SKM-1 treated with dmso at 0.1 percent for 144 hours (cell line): ENCODE results near the gene SLC25A10.
A peak's percentile ranks its signal among the peaks of the same experiment; 100 is the strongest.

Experiments used
- DNase-seq: peaks from one replicate; lab custom pipeline; 2025; ENCODE audit not compliant: unreplicated experiment; lab: John Stamatoyannopoulos, UW

SLC25A10 gene

DNA sequence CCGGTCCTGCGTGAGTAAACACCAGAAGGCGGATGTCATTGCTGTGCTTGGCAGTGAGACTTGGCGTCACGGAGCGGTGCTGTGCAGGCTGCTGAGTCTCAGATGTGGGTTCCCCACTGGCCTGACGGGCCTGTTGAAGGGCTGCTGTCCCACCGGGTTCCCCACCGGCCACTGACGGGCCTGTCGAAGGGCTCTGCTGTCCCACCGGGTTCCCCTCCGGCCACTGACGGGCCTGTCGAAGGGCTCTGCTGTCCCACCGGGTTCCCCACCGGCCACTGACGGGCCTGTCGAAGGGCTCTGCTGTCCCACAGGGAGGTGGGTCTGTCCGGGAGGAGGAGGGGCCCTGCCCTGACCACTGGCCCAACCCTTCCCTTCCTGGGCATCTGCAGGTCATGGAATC lies 25.5 kb upstream of the SLC25A10 start:
- DNase-seq: no peak

DNA sequence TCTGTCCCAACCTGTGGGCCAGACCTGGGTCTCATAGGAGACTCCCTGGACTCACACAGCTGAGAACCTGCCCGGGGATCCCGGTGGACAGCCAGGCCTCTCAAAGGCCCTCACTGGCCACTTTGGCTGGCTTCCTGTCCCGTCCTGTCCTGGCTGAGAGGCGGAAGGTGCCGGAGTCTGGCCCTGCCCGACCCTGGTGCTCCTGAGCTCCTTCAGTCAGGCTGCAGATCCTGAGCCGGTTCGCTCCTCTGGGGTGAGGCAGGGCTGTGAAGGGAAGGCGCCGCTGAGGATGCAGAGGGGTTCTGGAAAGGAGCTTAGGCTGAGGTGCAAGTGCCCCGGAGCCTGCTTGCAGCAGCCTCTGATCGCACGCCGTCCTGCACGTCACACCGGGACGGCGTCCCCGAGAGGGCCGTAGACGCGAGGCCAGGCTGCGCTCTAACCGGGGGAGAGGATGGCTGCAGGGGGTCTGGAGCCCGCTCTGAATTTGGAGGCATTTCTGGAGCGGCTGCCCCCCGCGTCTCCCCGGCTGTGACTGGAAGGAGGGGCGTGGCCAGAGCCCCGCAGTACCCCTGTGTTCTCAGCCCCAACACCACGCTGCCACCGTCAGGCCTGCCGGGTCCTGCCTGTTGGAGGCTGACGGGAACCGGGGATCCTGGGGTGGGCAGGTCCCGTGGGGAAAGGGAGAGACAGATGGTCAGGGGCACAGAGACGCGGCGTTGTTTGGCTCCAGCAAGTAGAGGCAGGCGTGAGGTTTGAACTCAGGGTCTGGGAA lies 24.1 kb upstream of the SLC25A10 start:
- DNase-seq: no peak

DNA sequence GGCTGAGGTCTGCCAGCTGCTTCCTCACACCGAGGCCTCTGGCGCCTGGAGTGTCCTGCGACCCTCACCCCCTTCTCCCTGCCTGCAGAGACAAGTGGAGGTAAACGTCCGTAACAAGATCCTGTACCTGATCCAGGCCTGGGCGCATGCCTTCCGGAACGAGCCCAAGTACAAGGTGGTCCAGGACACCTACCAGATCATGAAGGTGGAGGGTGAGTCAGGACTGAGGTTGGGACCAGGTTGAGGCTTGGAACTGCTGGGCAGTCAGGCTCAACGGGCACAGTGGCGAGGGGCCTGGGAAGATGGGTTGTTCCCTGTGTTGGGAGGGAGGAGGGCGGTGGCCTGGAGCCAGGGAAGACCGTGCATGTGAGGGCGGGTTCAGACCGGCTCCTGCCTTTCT lies 23.5 kb upstream of the SLC25A10 start:
- no peak for DNase-seq

DNA sequence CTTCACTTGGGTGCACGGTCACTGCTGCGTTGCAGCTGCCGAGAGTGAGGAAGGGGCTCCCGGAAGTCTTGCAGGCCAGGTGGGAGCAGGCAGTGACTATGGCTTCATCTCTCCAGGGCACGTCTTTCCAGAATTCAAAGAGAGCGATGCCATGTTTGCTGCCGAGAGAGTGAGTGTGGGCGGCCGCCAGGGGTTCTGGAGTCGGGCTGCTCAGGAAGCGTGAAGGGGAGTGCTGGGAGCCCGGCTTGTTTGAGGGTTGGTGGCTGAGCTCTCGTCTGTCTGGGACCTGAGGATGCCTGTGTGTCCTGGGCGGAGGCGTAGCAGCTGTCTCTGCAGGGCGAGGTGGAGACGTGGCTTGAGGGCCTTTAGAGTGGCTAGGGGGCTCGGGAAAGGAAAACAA lies 22.0 kb upstream of the SLC25A10 start:
- DNase-seq: no peak

DNA sequence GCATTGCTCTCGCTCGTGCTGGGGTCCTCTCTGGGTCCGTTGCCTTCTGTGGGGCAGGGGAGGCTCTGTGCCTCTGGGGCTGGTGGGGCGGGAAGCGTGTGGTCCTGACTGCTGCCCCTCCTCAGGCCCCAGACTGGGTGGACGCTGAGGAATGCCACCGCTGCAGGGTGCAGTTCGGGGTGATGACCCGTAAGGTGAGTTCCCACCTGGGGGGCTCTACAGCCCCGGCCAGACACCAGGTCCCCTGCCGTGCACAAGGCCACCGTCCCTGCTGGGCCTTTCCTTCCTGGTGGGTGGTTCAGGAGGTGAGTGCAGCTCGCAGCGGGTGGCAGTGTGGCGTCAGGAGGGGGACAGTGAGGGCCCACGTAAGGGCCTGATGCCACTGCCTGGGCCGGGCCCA lies 21.5 kb upstream of the SLC25A10 start:
- DNase-seq: no peak

DNA sequence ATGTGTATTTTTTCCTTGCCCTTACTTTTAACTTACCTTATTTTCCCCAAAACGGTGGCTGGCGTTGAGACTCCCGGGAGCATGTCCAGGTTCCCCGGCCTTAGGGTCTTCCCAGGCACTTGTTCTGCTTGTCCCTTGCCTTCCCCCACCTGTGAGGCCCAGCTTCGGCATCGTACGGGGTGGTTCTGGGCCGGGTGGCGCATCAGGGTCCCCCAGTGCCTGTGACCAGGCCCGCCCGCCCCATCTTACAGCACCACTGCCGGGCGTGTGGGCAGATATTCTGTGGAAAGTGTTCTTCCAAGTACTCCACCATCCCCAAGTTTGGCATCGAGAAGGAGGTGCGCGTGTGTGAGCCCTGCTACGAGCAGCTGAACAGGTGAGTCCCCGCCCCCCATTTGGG lies 20.9 kb upstream of the SLC25A10 start:
- no peak for DNase-seq

DNA sequence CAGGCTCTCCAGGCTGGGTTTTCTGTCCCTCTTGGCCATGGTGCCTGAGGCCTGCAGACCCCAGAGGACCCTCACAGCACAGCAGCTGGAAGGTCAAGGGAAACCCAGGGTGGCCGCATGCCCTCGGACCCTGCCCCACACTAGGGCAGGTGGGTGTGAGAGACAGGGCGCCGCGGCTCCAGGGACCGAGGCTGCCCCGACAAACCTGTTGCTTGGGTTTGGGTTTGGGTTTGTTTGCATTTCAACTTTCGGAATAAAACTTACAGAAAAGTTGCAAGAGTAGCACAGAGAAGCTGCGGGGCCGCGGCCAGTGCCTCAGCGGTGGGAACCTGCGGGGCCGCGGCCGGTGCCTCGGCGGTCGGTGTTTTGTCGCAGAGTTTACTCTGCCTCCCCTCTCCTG lies 20.5 kb upstream of the SLC25A10 start:
- DNase-seq: no peak

DNA sequence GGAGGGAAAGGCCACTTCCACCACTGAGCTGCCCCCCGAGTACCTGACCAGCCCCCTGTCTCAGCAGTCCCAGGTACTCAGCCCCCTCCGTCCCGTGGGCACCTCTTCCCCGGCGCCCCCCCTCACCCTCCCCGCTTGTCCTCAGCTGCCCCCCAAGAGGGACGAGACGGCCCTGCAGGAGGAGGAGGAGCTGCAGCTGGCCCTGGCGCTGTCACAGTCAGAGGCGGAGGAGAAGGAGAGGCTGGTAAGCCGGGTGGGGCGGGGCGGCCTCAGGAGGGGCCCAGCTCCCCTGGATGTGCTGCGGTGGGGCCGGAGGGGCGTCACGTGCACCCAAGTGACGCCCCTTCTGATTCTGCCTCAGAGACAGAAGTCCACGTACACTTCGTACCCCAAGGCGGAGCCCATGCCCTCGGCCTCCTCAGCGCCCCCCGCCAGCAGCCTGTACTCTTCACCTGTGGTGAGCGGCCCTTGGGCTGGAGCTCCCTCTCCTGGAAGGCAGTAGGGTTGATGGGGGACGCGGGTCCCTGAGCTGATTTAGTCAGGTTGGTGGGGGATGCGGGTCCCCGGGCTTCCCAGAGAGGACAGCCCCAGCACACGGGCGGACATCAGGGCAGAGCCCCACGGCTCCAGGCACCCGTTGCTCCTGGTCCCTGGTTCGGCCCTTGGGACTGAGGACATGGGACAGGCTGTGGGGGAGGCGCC lies 18.4 kb upstream of the SLC25A10 start:
- no peak for DNase-seq

DNA sequence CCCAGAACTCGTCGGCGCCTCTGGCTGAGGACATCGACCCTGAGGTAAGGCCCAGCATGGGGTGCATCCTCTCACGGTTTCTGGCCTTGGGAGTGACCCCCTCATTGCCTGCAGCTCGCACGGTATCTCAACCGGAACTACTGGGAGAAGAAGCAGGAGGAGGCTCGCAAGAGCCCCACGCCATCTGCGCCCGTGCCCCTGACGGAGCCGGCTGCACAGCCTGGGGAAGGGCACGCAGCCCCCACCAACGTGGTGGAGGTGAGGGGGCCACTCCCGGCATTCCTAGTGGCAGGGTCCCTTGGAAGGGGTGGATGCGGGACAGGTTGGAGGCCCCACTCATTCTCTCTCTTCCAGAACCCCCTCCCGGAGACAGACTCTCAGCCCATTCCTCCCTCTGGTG lies 17.3 kb upstream of the SLC25A10 start:
- no peak for DNase-seq

DNA sequence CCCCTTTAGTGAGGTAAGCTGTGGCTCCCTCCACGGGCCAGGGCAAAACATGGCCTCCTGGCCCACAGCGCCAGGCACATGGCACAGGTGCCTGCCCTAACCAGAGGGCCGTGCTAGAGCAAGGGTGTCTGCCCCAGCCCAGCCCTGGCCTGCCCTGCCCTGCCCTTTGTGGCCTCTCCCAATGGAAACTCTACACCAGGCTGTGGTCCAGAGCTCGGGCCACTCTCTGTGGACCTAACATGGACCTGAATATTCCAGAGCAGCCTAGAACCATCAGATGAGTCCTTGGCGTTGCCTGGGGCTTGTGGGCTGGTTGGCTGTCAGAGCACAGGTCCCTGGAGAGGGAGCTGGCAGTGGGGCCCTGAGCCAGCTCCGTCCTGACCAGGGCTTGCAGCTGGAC lies 16.9 kb upstream of the SLC25A10 start:
- DNase-seq: no peak

DNA sequence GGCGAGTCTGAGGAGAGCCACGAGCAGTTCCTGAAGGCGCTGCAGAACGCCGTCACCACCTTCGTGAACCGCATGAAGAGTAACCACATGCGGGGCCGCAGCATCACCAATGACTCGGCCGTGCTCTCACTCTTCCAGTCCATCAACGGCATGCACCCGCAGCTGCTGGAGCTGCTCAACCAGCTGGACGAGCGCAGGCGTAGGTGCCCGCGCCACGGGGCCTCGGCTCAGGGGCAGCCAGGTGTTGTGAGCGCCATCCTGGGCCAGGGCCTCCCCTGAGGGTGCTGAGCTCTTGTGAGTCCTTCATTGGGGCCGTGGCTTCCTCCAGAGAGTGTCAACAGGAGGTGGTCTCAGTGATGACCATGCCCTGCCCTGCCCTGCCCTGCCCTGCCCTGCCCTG lies 16.3 kb upstream of the SLC25A10 start:
- no peak for DNase-seq

DNA sequence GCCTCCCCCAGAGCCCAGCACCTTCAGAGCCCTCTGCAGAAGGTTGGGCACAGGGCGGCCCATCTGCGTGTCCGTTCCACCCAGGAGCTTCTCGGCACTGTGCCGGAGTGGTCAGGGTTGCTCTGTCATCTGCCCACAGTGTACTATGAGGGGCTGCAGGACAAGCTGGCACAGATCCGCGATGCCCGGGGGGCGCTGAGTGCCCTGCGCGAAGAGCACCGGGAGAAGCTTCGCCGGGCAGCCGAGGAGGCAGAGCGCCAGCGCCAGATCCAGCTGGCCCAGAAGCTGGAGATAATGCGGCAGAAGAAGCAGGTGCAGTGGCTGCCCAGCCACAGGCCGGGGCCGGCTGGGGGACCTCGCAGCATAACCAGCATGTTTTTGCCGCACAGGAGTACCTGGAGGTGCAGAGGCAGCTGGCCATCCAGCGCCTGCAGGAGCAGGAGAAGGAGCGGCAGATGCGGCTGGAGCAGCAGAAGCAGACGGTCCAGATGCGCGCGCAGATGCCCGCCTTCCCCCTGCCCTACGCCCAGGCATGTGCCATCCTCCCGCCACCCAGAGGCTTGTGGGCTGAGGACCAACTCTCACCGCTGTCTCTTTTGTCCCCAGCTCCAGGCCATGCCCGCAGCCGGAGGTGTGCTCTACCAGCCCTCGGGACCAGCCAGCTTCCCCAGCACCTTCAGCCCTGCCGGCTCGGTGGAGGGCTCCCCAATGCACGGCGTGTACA lies 15.7 kb upstream of the SLC25A10 start:
- no peak for DNase-seq

DNA sequence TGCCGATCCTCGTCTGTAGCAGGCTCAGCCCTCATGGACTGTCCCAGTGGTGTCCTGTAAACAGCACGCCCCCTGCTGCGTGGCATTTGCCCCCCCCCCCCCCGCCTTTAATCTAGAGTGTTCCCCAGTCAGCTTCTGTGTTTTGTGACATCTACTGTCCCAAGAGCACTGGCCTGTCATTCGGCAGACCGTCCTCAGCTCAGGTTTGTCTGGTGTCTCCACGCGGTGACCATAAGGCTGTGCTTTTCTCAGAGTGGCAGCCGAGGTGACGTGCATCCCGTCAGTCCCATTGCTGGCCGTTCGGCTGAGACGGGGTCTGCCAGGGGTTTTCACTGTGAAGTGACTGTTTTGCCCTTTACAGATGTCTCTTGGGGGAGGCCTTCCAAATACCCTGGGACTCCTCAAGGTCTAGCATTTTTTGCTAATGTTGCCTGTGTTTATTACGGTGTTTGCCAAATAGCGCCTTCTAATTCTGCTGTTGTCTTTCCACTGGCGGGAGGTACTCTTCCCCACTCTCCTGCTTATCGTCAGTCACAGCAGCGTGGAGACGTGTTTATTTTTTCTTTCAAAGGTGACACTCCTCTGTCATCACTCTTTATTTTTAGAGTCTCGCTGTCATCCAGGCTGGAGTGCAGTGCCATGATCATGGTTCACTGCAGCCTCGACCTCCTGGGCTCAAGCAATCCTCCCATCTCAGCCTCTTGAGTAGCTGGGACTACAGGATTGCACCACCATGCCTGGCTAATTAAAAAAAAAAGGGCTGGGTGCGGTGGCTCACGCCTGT lies 14.6 kb upstream of the SLC25A10 start:
- no peak for DNase-seq

DNA sequence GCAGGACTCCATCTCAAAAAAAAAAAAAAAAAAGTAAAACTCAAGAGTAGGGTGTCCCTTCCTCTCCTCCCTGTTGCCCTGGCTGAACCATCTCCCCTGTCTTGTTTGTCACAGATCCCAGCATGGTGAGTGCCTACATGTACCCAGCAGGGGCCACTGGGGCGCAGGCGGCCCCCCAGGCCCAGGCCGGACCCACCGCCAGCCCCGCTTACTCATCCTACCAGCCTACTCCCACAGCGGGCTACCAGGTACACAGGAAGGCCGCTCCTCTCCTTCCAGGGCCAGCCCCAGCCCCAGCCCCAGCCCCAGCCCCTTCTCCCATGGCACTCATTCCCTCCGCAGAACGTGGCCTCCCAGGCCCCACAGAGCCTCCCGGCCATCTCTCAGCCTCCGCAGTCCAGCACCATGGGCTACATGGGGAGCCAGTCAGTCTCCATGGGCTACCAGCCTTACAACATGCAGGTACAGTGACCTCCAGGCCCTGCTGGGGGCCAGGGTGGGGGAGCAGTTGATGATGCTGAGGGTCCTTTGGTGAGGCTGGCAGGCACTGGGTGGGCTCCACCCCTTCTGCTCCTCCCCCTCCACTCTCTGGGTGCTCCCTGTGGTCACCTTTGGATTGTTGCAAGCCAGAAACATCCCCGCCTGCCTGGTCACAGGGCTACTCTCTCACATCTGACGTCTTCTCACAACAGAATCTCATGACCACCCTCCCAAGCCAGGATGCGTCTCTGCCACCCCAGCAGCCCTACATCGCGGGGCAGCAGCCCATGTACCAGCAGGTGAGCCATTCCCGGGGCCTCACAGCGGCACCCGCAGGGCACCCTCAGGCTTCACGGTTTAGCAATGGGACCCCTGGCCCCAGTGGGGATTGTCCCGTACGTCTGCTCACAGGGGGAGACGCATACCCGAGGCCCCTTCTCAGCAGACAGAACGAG lies 11.5 kb upstream of the SLC25A10 start:
- DNase-seq: no peak

DNA sequence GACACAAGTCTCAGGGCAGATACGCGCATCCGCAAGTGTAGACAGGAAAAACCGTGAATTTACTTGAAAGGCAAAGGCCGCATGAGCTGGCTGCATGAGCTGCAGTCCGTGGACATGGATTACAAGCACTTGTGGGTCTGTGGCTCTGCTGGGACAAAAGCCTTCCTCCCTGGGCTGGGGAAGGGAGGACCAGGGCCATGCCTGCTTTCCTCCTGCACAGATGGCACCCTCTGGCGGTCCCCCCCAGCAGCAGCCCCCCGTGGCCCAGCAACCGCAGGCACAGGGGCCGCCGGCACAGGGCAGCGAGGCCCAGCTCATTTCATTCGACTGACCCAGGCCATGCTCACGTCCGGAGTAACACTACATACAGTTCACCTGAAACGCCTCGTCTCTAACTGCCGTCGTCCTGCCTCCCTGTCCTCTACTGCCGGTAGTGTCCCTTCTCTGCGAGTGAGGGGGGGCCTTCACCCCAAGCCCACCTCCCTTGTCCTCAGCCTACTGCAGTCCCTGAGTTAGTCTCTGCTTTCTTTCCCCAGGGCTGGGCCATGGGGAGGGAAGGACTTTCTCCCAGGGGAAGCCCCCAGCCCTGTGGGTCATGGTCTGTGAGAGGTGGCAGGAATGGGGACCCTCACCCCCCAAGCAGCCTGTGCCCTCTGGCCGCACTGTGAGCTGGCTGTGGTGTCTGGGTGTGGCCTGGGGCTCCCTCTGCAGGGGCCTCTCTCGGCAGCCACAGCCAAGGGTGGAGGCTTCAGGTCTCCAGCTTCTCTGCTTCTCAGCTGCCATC lies 10.6 kb upstream of the SLC25A10 start:
- DNase-seq: no peak

DNA sequence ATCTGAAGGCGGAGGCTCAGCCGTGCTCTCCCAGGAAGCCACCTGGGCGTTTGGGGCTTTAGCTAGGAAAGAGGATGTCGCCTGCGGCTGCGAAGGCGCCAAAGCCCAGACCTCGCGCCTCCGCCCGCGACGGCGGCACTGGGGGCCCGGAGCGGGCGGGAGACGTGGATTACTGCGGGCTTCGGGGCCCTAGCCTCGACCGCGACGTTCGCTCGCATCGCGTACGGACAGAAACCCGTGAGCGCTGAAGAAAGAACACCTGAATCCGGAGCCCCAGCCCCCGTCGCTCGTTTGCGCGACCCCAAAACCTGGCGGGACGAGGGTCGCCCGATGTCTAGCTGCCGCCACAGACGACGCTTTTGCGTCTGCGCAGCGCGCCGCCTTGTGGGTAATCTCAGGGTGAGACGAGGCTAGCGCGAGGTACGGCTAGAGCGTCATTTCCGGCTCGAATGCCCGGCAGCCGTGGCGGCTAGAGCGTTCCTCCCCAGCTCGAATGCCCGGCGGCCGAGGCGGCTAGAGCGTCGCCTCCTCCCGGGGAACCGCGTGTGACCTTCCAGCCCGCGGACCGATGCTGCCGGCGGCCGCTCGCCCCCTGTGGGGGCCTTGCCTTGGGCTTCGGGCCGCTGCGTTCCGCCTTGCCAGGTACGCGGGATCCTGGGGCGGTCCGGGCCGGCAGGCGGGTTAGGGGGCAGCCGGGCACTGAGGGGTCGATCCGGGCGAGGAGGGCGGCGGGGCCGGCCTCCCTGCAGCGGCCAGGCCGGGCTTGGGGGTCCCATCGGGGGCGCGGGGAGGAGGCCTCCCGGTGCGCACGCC lies 8.9 kb upstream of the SLC25A10 start, which contains the start of gene MRPL12:
TSS of gene MRPL12 (plus strand) at position 434 of the 813 bp plus-strand sequence. CDS start at position 569, 135 bp downstream.
- DNase-seq: peak; percentile 84

DNA sequence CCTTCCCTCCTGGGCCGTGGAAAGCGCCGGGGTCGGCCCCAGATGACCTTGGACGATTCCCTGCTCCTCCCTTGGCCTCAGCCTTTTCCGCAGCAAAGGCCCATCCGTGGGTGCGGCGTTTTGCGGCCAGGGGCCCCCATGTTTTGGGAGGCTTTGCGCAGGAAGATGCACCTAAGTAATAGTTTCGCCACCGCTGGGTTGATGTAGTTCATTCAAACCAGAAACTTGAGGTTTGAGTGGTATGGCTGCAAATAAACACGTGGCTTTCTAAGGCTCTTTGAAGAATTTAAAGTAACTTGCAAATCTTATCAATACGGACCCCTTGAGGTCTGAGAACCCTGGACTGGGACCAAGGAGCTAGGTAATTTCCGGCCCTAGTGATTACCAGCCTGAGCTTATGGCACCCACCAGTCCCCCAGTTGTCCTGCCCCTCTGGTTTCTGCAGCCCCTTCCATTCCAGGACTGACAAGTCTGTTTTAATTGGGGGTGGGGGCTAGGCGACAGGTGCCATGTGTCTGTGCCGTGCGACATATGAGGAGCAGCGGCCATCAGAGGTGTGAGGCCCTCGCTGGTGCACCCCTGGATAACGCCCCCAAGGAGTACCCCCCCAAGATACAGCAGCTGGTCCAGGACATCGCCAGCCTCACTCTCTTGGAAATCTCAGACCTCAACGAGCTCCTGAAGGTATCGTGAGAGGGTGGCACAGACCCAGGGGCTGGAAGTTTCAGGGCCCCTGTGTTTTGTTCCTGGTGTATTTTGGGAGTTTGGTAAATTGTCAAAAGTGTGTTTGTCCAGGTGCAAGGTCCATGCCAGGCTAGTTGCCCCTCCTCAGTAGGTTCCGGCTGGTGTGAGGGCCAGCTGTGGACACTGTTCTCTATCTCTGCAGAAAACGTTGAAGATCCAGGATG lies 8.1 kb upstream of the SLC25A10 start:
- no peak for DNase-seq
